SK-N-SH (cell line): ENCODE measurements around the gene STIL. TPM values are rescaled to one million over a fixed set of nuclear protein-coding genes. Genes with fewer than 3 reads are reported as not detected.

Source experiments
- CTCF ChIA-PET: fragments of 300-600, 350-600 bp; formaldehyde crosslinking; extraction: SDS; loops from one replicate; lab custom pipeline; 2021; lab: Yijun Ruan, JAX
- POLR2A ChIA-PET: fragments of 350-600 bp; sonication (Branson Sonifier 250); formaldehyde crosslinking; extraction: SDS; loops from one replicate; lab custom pipeline; 2020; ENCODE audit warnings: antibody characterized with exemption, inconsistent platforms; lab: Yijun Ruan, JAX
- DNase-seq: peaks from one replicate; pipeline ENCODE4 v3.0.0; 2012
- H2AFZ ChIP-seq: fragments of 200-600 bp; sonication (generic); 2 replicates; pipeline ENCODE4 v1.8.1; 2016; ENCODE audit warnings: antibody characterized with exemption, mild to moderate bottlenecking, low read depth
- H3F3A ChIP-seq: fragments of 200-600 bp; sonication (generic); replicated peaks from 2 replicates; pipeline ENCODE3; 2016; ENCODE audit warnings: antibody characterized with exemption, mild to moderate bottlenecking; ENCODE audit not compliant: insufficient read depth
- H3K27ac ChIP-seq, 2 experiments: fragments of 200-500 bp in 1 of 2; fragments of 200-600 bp in 1 of 2; sonication (Bioruptor generic) in 1 of 2; sonication (generic), shearing (Covaris generic) in 1 of 2; 2 replicates each; pipeline versions ENCODE4 v1.5.1 to v1.6.1; 2014 to 2016; ENCODE audit warnings: low read depth in 2 of 2, inconsistent platforms in 1 of 2, low read length in 1 of 2, mild to moderate bottlenecking in 1 of 2, mixed read lengths in 1 of 2
- H3K27me3 ChIP-seq: fragments of 200-600 bp; sonication (generic), shearing (Covaris generic); 2 replicates; pipeline ENCODE4 v1.6.1; 2016; ENCODE audit warnings: mixed run types; ENCODE audit not compliant: insufficient read depth
- H3K36me3 ChIP-seq, 2 experiments: fragments of 200-500 bp in 1 of 2; fragments of 200-600 bp in 1 of 2; sonication (Bioruptor generic) in 1 of 2; sonication (generic) in 1 of 2; replicated peaks in 1 of 2; 2 replicates each; pipeline versions ENCODE3 to v1.5.1; 2014 to 2016; ENCODE audit warnings: low read length in 1 of 2, mild to moderate bottlenecking in 1 of 2; ENCODE audit not compliant: insufficient read depth in 2 of 2, control insufficient read depth in 1 of 2
- H3K4me1 ChIP-seq, 2 experiments: fragments of 200-500 bp in 1 of 2; fragments of 200-600 bp in 1 of 2; sonication (Bioruptor generic) in 1 of 2; sonication (generic), shearing (Covaris generic) in 1 of 2; 2 replicates each; pipeline versions ENCODE4 v1.5.1 to v1.6.1; 2014 to 2016; ENCODE audit warnings: low read depth in 1 of 2, low read length in 1 of 2, mixed run types in 1 of 2; ENCODE audit not compliant: insufficient read depth in 2 of 2, control insufficient read depth in 1 of 2
- H3K4me2 ChIP-seq: fragments of 200-600 bp; sonication (generic), shearing (Covaris generic); 2 replicates; pipeline ENCODE4 v1.6.1; 2017; ENCODE audit warnings: mixed run types
- H3K4me3 ChIP-seq, 2 experiments: fragments of 200-500 bp in 1 of 2; fragments of 200-600 bp in 1 of 2; sonication (Bioruptor generic) in 1 of 2; sonication (generic), shearing (Covaris generic) in 1 of 2; 2 replicates each; pipeline versions ENCODE4 v1.5.1 to v1.8.1; 2014 to 2016; ENCODE audit warnings: low read depth in 2 of 2, inconsistent platforms in 1 of 2, low read length in 1 of 2, mild to moderate bottlenecking in 1 of 2, mixed read lengths in 1 of 2, moderate library complexity in 1 of 2
- H3K79me2 ChIP-seq: fragments of 200-600 bp; sonication (generic); 2 replicates; pipeline ENCODE4 v1.8.1; 2017; ENCODE audit warnings: mild to moderate bottlenecking; ENCODE audit not compliant: insufficient read depth
- H3K9ac ChIP-seq: fragments of 200-600 bp; sonication (generic); 2 replicates; pipeline ENCODE4 v1.6.1; 2017; ENCODE audit warnings: mixed run types
- H3K9me2 ChIP-seq: fragments of 200-600 bp; sonication (generic); 2 replicates; pipeline ENCODE4 v1.6.1; 2017; ENCODE audit warnings: mixed run types
- H3K9me3 ChIP-seq: fragments of 200-600 bp; sonication (generic); 2 replicates; pipeline ENCODE4 v1.6.1; 2017; ENCODE audit warnings: mixed run types, mild to moderate bottlenecking, moderate library complexity
- H4K20me1 ChIP-seq: fragments of 200-600 bp; sonication (generic); 2 replicates; pipeline ENCODE4 v1.6.1; 2017; ENCODE audit warnings: mild to moderate bottlenecking, mixed run types; ENCODE audit not compliant: insufficient read depth
- ELF1 ChIP-seq: IDR thresholded peaks from 2 replicates; pipeline ENCODE4 v1.4.0; 2012
- EP300 ChIP-seq, 2 experiments: IDR thresholded peaks; 2 replicates each; pipeline versions ENCODE4 v1.4.0 to v1.6.1; 2012; ENCODE audit warnings: borderline replicate concordance in 1 of 2, low read depth in 1 of 2, low read length in 1 of 2
- GATA2 ChIP-seq: sonication (generic); formaldehyde crosslinking; IDR thresholded peaks from 2 replicates; pipeline ENCODE4 v1.5.0; 2020; ENCODE audit warnings: mild to moderate bottlenecking, missing genetic modification reagents
- MXI1 ChIP-seq: IDR thresholded peaks from 2 replicates; pipeline ENCODE4 v1.6.1; 2012; ENCODE audit warnings: mild to moderate bottlenecking, low read depth, low read length, improper control_type of control experiment
- NFIC ChIP-seq: IDR thresholded peaks from 2 replicates; pipeline ENCODE4 v1.4.0; 2012; ENCODE audit warnings: borderline replicate concordance
- NRF1 ChIP-seq: IDR thresholded peaks from 2 replicates; pipeline ENCODE4 v1.6.1; 2012; ENCODE audit warnings: low read depth, mild to moderate bottlenecking, low read length
- POLR2AphosphoS5 ChIP-seq: IDR thresholded peaks from 2 replicates; pipeline ENCODE4 v1.6.1; 2012; ENCODE audit warnings: low read depth, low read length
- RAD21 ChIP-seq: IDR thresholded peaks from 2 replicates; pipeline ENCODE4 v1.6.1; 2012; ENCODE audit warnings: mild to moderate bottlenecking, low read length
- RCOR1 ChIP-seq: fragments of 150-350 bp; IDR thresholded peaks from 2 replicates; pipeline ENCODE4 v1.6.1; 2017; ENCODE audit warnings: antibody characterized with exemption, low read length
- SIN3A ChIP-seq: IDR thresholded peaks from 2 replicates; pipeline ENCODE4 v1.6.1; 2012; ENCODE audit warnings: low read depth, mild to moderate bottlenecking, low read length, moderate library complexity, borderline replicate concordance
- TAF1 ChIP-seq: IDR thresholded peaks from 2 replicates; pipeline ENCODE4 v1.6.1; 2012; ENCODE audit warnings: low read depth, mild to moderate bottlenecking, low read length, moderate library complexity, borderline replicate concordance
- TEAD4 ChIP-seq: IDR thresholded peaks from 2 replicates; pipeline ENCODE4 v1.4.0; 2012; ENCODE audit warnings: mild to moderate bottlenecking, borderline replicate concordance; ENCODE audit not compliant: insufficient read depth
- YY1 ChIP-seq: IDR thresholded peaks from 2 replicates; pipeline ENCODE4 v1.4.0; 2012; ENCODE audit warnings: low read depth, mild to moderate bottlenecking
- WGBS: methylation state at CpG from one replicate; pipeline ENCODE4 v1.1.6; 2017; ENCODE audit warnings: low lambda C conversion rate; 5-methylcytosine and 5-hydroxymethylcytosine counted together
- polyA plus RNA-seq, 3 experiments: library from polyadenylated mRNA; depleted of rRNA; stranded (reverse); fragments of >200 nt; gene quantifications; 2 replicates each; pipeline ENCODE4 v1.2.3, GENCODE V29; 2012
- TF ChIP-seq, protein P1 (sequence below): IDR thresholded peaks from 2 replicates; pipeline ENCODE4 v1.6.1; 2012; ENCODE audit warnings: mild to moderate bottlenecking, low read depth, low read length, moderate library complexity
- TF ChIP-seq, protein P2 (sequence below): fragments of 150-350 bp; IDR thresholded peaks from 2 replicates; pipeline ENCODE4 v1.6.1; 2016; ENCODE audit warnings: mild to moderate bottlenecking, low read depth, low read length
- TF ChIP-seq, protein P3 (sequence below): fragments of 150-350 bp; IDR thresholded peaks from 2 replicates; pipeline ENCODE4 v1.6.1; 2017; ENCODE audit warnings: antibody characterized with exemption, low read length, low read depth, borderline replicate concordance
- TF ChIP-seq, protein P4 (sequence below): IDR thresholded peaks from 2 replicates; pipeline ENCODE4; 2012

Gene STIL
- polyA plus RNA-seq, 1 of the 3 experiments (the other 2 are of a cell fraction): 4.9 TPM

DNA sequence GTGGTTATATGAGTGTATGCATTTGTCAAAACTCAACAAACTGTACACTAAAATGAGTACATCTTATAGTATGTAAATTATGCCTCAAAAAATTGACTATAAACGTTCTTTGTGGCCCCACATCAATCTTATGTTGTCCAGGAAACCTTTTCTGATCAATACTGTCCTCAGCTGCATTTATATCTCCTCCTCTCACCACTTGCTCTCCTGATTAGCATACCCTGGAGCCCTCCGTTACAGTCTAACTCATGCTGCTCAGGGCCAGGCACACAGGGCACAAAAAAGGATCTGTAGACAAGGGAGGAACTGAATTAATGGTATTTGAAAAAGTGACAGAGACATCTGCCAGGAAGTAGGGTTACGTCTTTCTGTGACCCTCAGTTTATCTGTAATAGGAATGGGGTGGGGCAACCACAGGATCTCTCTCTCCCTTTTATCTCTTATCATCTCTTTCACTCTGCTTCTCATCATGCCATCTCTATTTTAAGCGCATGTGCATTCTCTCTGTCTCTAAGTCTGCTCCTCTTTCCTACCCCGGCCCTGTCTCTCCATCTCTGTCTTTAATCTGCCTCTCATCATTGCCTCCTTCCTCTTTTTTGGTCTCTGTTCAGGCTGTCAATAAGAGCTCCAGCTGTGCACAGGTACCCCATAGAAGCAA is 74.9 kb downstream of the STIL start (continued):
- TF ChIP-seq, protein P1, sequence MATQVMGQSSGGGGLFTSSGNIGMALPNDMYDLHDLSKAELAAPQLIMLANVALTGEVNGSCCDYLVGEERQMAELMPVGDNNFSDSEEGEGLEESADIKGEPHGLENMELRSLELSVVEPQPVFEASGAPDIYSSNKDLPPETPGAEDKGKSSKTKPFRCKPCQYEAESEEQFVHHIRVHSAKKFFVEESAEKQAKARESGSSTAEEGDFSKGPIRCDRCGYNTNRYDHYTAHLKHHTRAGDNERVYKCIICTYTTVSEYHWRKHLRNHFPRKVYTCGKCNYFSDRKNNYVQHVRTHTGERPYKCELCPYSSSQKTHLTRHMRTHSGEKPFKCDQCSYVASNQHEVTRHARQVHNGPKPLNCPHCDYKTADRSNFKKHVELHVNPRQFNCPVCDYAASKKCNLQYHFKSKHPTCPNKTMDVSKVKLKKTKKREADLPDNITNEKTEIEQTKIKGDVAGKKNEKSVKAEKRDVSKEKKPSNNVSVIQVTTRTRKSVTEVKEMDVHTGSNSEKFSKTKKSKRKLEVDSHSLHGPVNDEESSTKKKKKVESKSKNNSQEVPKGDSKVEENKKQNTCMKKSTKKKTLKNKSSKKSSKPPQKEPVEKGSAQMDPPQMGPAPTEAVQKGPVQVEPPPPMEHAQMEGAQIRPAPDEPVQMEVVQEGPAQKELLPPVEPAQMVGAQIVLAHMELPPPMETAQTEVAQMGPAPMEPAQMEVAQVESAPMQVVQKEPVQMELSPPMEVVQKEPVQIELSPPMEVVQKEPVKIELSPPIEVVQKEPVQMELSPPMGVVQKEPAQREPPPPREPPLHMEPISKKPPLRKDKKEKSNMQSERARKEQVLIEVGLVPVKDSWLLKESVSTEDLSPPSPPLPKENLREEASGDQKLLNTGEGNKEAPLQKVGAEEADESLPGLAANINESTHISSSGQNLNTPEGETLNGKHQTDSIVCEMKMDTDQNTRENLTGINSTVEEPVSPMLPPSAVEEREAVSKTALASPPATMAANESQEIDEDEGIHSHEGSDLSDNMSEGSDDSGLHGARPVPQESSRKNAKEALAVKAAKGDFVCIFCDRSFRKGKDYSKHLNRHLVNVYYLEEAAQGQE: no peak
- TF ChIP-seq EP300 (IDR thresholded peaks at IDR 0.05; ENCODE audit: borderline replicate concordance in 1 of 2, low read depth in 1 of 2, low read length in 1 of 2): no peak
- TF ChIP-seq RCOR1: no peak
- TF ChIP-seq NRF1: no peak
- no peak for TF ChIP-seq TAF1
- TF ChIP-seq RAD21: no peak
- TF ChIP-seq, protein P2, sequence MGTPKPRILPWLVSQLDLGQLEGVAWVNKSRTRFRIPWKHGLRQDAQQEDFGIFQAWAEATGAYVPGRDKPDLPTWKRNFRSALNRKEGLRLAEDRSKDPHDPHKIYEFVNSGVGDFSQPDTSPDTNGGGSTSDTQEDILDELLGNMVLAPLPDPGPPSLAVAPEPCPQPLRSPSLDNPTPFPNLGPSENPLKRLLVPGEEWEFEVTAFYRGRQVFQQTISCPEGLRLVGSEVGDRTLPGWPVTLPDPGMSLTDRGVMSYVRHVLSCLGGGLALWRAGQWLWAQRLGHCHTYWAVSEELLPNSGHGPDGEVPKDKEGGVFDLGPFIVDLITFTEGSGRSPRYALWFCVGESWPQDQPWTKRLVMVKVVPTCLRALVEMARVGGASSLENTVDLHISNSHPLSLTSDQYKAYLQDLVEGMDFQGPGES: no peak
- TF ChIP-seq, all 33 proteins: peak for 0

DNA sequence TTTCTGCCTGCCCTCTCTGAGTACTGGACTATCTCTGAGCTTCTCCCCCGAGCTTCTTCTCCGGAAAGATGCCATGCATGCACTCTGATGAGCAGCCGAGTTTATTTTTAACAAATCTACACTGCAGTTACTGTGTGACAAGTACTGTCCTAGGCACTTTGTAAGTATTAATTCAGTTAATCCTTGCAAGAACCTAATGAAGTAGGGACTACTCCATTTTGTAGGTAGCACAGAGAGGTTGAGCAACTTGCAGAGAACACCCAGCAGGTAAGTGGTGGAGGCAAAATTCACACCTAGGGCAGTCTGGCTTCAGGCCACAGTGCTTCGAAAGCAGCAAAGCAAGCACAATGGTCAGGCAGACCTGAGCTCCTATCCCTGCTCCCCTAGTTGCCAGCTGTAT is 78.1 kb downstream of the STIL start:
- CTCF ChIA-PET: interaction anchor here (1.2 to 2.4 kb wide), 3 partner anchors 27 to 57 kb away, joined by 5 to 9 read pairs (median 8); no protein-coding TSS in a partner anchor
- Histone ChIP-seq H3K9me3 (no peaks in the 10 kb centered on the region), H4K20me1 (no peaks in the 10 kb centered on the region), H3K4me1 (peaks cover 0 to 2% of the 10 kb centered on the region in 2 experiments; a peak in 1 of 4 replicates), H3K27ac (no peak overlapping the region), H3F3A (peaks cover 3% of the 10 kb centered on the region), H3K79me2 (no peaks in the 10 kb centered on the region), H2AFZ (no peak overlapping the region), H3K4me3 (no peak overlapping the region), H3K9ac (no peak overlapping the region), H3K4me2 (no peak overlapping the region), H3K36me3 (no peaks in the 10 kb centered on the region), H3K27me3 (peaks cover 47% of the 10 kb centered on the region), H3K9me2 (no peaks in the 10 kb centered on the region)
- DNase-seq: no peak
- WGBS: 73% methylated on average over 4 of the region's 4 CpGs
- POLR2A ChIA-PET: no interaction called here
- TF ChIP-seq, protein P3, sequence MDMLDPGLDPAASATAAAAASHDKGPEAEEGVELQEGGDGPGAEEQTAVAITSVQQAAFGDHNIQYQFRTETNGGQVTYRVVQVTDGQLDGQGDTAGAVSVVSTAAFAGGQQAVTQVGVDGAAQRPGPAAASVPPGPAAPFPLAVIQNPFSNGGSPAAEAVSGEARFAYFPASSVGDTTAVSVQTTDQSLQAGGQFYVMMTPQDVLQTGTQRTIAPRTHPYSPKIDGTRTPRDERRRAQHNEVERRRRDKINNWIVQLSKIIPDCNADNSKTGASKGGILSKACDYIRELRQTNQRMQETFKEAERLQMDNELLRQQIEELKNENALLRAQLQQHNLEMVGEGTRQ: no peak
- TF ChIP-seq EP300 (IDR thresholded peaks at IDR 0.05; ENCODE audit: borderline replicate concordance in 1 of 2, low read depth in 1 of 2, low read length in 1 of 2): no peak
- TF ChIP-seq RCOR1: no peak
- TF ChIP-seq, protein P4, sequence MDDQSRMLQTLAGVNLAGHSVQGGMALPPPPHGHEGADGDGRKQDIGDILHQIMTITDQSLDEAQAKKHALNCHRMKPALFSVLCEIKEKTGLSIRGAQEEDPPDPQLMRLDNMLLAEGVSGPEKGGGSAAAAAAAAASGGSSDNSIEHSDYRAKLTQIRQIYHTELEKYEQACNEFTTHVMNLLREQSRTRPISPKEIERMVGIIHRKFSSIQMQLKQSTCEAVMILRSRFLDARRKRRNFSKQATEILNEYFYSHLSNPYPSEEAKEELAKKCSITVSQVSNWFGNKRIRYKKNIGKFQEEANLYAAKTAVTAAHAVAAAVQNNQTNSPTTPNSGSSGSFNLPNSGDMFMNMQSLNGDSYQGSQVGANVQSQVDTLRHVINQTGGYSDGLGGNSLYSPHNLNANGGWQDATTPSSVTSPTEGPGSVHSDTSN: no peak
- TF ChIP-seq, protein P2: no peak
- no peak for TF ChIP-seq NRF1
- TF ChIP-seq GATA2 (CRISPR knock-in tag): no peak
- TF ChIP-seq ELF1: no peak
- TF ChIP-seq TEAD4: no peak
- TF ChIP-seq YY1: no peak
- no peak for TF ChIP-seq NFIC
- no peak for TF ChIP-seq SIN3A
- TF ChIP-seq POLR2AphosphoS5: no peak
- TF ChIP-seq, protein P1: no peak
- TF ChIP-seq MXI1: no peak
- TF ChIP-seq TAF1: no peak
- TF ChIP-seq, all 33 proteins: peak for 0
